HepG2 (cell line): ENCODE measurements around the gene PTGS2. TPM values are rescaled to one million over a fixed set of nuclear protein-coding genes. Genes with fewer than 3 reads are reported as not detected.

Experiments
- AKAP8 ChIP-seq: sonication (generic); formaldehyde crosslinking; IDR thresholded peaks from 2 replicates; pipeline ENCODE4 v1.5.1; 2020; ENCODE audit warnings: mild to moderate bottlenecking, missing genetic modification reagents
- CBX1 ChIP-seq: IDR thresholded peaks from one replicate; pipeline ENCODE4 v1.6.1; 2016; ENCODE audit warnings: antibody characterized with exemption, low read depth
- EP300 ChIP-seq, 3 experiments: sonication (generic) in 1 of 3; formaldehyde crosslinking in 1 of 3; IDR thresholded peaks; 2 replicates each; pipeline versions ENCODE4 v1.5.1 to v1.6.1; 2011 to 2020; ENCODE audit warnings: low read depth in 2 of 3, low read length in 2 of 3, borderline replicate concordance in 1 of 3, improper control_type of control experiment in 1 of 3, mild to moderate bottlenecking in 1 of 3, missing genetic modification reagents in 1 of 3, moderate library complexity in 1 of 3
- GATAD2A ChIP-seq: IDR thresholded peaks from 2 replicates; pipeline ENCODE4 v1.6.1; 2016
- MXD4 ChIP-seq: IDR thresholded peaks from 2 replicates; pipeline ENCODE4 v1.6.1; 2016; ENCODE audit warnings: mild to moderate bottlenecking, missing biosample characterization, missing genetic modification reagents
- PAF1 ChIP-seq: IDR thresholded peaks from 2 replicates; pipeline ENCODE4 v1.6.1; 2016; ENCODE audit warnings: missing genetic modification reagents, missing compliant biosample characterization
- TEAD3 ChIP-seq: optimal IDR thresholded peaks from 2 replicates; pipeline ENCODE3; 2016; ENCODE audit warnings: borderline replicate concordance
- U2AF1 ChIP-seq: fragments of 200-400 bp; formaldehyde crosslinking; optimal IDR thresholded peaks from 2 replicates; pipeline ENCODE3; 2017; ENCODE audit warnings: mild to moderate bottlenecking, low read depth, low read length
- ZNF12 ChIP-seq: sonication (generic); formaldehyde crosslinking; IDR thresholded peaks from 2 replicates; pipeline ENCODE4 v1.5.0; 2020; ENCODE audit warnings: missing genetic modification reagents
- ZNF577 ChIP-seq: sonication (generic); formaldehyde crosslinking; IDR thresholded peaks from 2 replicates; pipeline ENCODE4 v1.4.0; 2020; ENCODE audit warnings: mild to moderate bottlenecking, low read depth, missing genetic modification reagents, borderline replicate concordance
- polyA plus RNA-seq, 8 experiments: library from polyadenylated mRNA; depleted of rRNA in 3 of 8; stranded (reverse) in 7 of 8; unstranded in 1 of 8; fragments of >200 nt; fragmentation: Illumina TruSeq in 4 of 8; extraction: Trizol in 4 of 8; gene quantifications; 2 replicates each; pipeline versions ENCODE4 v1.2.1 to v1.2.3, GENCODE V29; 2011 to 2016; ENCODE audit warnings: low read depth in 4 of 8, missing spikeins in 1 of 8, mixed read lengths in 1 of 8; ENCODE audit not compliant: insufficient read depth in 1 of 8
- total RNA-seq, 5 experiments: library from RNA; depleted of rRNA; stranded (reverse); fragments of >200 nt; fragmentation: Illumina TruSeq; extraction: Trizol; gene quantifications; 2 replicates each; pipeline ENCODE4 v1.2.3, GENCODE V29; 2016; ENCODE audit warnings: low read depth in 1 of 5
- TF ChIP-seq, protein P1 (sequence below): sonication (generic); formaldehyde crosslinking; IDR thresholded peaks from 2 replicates; pipeline ENCODE4 v1.5.0; 2020; ENCODE audit warnings: missing genetic modification reagents
- TF ChIP-seq, protein P2 (sequence below): sonication (generic); formaldehyde crosslinking; IDR thresholded peaks from 2 replicates; pipeline ENCODE4 v1.5.0; 2020; ENCODE audit warnings: mild to moderate bottlenecking, missing genetic modification reagents
- TF ChIP-seq, protein P3 (sequence below): IDR thresholded peaks from 2 replicates; pipeline ENCODE4 v1.6.1; 2016; ENCODE audit warnings: control low read depth

The PTGS2 gene
- total and polyA plus RNA-seq, 2 of the 13 experiments (the other 11 are each of a cell fraction or from before 2014, with no cell fraction given), result not detected

DNA sequence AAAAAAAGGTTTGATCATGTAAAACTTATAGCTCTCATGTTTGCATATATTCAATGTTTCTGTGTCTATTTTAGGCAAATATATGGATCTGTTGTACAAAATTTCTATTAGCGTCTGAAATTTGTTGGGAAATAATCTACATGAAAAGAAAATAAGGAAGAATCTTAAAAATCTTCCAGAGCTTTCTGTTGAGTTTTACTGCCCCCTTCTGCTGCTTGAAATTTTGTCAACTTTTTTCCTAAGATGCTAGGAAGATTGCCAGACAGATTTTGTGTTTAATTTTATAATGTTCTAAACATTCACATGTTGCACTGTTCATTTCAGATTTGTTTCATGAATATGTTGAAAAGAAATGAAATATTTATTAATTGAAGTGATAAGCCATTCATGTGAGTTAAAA lies 2.5 kb upstream of the PTGS2 start (continued):
- TF ChIP-seq PAF1 (CRISPR knock-in tag) (no peak), EP300 (IDR thresholded peaks at IDR 0.05; ENCODE audit: low read depth in 2 of 2, low read length in 2 of 2) (no peak), EP300 (CRISPR knock-in tag; IDR thresholded peaks at IDR 0.05; ENCODE audit: borderline replicate concordance) (no peak), MXD4 (no peak), AKAP8 (CRISPR knock-in tag) (no peak), GATAD2A (CRISPR knock-in tag) (no peak), ZNF577 (no peak), TEAD3 (no peak), ZNF12 (no peak), CBX1 (no peak), U2AF1 (no peak)
- TF ChIP-seq, protein P1, sequence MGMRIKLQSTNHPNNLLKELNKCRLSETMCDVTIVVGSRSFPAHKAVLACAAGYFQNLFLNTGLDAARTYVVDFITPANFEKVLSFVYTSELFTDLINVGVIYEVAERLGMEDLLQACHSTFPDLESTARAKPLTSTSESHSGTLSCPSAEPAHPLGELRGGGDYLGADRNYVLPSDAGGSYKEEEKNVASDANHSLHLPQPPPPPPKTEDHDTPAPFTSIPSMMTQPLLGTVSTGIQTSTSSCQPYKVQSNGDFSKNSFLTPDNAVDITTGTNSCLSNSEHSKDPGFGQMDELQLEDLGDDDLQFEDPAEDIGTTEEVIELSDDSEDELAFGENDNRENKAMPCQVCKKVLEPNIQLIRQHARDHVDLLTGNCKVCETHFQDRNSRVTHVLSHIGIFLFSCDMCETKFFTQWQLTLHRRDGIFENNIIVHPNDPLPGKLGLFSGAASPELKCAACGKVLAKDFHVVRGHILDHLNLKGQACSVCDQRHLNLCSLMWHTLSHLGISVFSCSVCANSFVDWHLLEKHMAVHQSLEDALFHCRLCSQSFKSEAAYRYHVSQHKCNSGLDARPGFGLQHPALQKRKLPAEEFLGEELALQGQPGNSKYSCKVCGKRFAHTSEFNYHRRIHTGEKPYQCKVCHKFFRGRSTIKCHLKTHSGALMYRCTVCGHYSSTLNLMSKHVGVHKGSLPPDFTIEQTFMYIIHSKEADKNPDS (CRISPR knock-in tag), result no peak
- TF ChIP-seq, protein P2, sequence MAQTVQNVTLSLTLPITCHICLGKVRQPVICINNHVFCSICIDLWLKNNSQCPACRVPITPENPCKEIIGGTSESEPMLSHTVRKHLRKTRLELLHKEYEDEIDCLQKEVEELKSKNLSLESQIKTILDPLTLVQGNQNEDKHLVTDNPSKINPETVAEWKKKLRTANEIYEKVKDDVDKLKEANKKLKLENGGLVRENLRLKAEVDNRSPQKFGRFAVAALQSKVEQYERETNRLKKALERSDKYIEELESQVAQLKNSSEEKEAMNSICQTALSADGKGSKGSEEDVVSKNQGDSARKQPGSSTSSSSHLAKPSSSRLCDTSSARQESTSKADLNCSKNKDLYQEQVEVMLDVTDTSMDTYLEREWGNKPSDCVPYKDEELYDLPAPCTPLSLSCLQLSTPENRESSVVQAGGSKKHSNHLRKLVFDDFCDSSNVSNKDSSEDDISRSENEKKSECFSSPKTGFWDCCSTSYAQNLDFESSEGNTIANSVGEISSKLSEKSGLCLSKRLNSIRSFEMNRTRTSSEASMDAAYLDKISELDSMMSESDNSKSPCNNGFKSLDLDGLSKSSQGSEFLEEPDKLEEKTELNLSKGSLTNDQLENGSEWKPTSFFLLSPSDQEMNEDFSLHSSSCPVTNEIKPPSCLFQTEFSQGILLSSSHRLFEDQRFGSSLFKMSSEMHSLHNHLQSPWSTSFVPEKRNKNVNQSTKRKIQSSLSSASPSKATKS, result no peak
- TF ChIP-seq, protein P3, sequence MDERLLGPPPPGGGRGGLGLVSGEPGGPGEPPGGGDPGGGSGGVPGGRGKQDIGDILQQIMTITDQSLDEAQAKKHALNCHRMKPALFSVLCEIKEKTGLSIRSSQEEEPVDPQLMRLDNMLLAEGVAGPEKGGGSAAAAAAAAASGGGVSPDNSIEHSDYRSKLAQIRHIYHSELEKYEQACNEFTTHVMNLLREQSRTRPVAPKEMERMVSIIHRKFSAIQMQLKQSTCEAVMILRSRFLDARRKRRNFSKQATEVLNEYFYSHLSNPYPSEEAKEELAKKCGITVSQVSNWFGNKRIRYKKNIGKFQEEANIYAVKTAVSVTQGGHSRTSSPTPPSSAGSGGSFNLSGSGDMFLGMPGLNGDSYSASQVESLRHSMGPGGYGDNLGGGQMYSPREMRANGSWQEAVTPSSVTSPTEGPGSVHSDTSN (CRISPR knock-in tag), result no peak
